Naive thymus-derived CD8-positive, alpha-beta T cell (primary cell): ENCODE results near the gene APBA2. TPM values are rescaled to one million over a fixed set of nuclear protein-coding genes. Genes with fewer than 3 reads are reported as not detected.

Experiments used
- ATAC-seq, 2 donors: fragments of 150-1000 bp; cut with Tn5 transposase in 1 of 2; sonication (Bioruptor Pico), chemical (Tn5 transposase) in 1 of 2; 1 replicate in 1 of 2; 2 replicates in 1 of 2; pipeline ENCODE4 v1.10.0; 2021; ENCODE audit warnings: mild to moderate bottlenecking in 2 of 2, moderate library complexity in 2 of 2
- POLR2A ChIA-PET: fragments of 350-600 bp; sonication (Branson Sonifier 250); formaldehyde crosslinking; loops from one replicate; lab custom pipeline; 2021; ENCODE audit warnings: antibody characterized with exemption; lab: Charles Lee
- DNase-seq, 10 donors: peaks; one replicate each; pipeline versions ENCODE4 v3.0.0 to v3.0.0-alpha.2; 2020 to 2022
- H3K27ac Mint-ChIP-seq, 10 donors: one replicate each; pipeline ENCODE4 v1.8.0; 2020 to 2022; ENCODE audit warnings: mild to moderate bottlenecking in 10 of 10, mixed read lengths in 10 of 10, moderate library complexity in 4 of 10, inconsistent platforms in 1 of 10
- H3K27me3 Mint-ChIP-seq, 5 donors: one replicate each; pipeline ENCODE4 v1.8.0; 2021 to 2022; ENCODE audit warnings: mixed read lengths in 5 of 5
- H3K36me3 Mint-ChIP-seq, 3 donors: one replicate each; pipeline ENCODE4 v1.8.0; 2020 to 2022; ENCODE audit warnings: mixed read lengths in 3 of 3, mild to moderate bottlenecking in 2 of 3, inconsistent platforms in 1 of 3
- H3K4me1 Mint-ChIP-seq, 4 donors: one replicate each; pipeline ENCODE4 v1.8.0; 2021 to 2022; ENCODE audit warnings: mixed read lengths in 4 of 4
- H3K4me3 Mint-ChIP-seq, 10 donors: one replicate each; pipeline ENCODE4 v1.8.0; 2020 to 2022; ENCODE audit warnings: mild to moderate bottlenecking in 10 of 10, mixed read lengths in 10 of 10, moderate library complexity in 6 of 10, inconsistent platforms in 1 of 10
- H3K9me3 Mint-ChIP-seq, 9 donors: one replicate each; pipeline ENCODE4 v1.8.0; 2020 to 2022; ENCODE audit warnings: mixed read lengths in 9 of 9, mild to moderate bottlenecking in 3 of 9, inconsistent platforms in 1 of 9, moderate library complexity in 1 of 9
- polyA plus RNA-seq, 3 donors: library from polyadenylated mRNA; unstranded; fragments of 300-500 nt; fragmentation: Illumina TruSeq; gene quantifications; one replicate each; pipeline ENCODE4 v1.2.3, GENCODE V29; 2021
- total RNA-seq, 8 experiments: library from RNA in 2 of 8; stranded (reverse) in 2 of 8; gene quantifications; one replicate each; pipeline ENCODE4 v1.2.3 and lab custom pipeline; 2021 to 2026

APBA2 gene
- total and polyA plus RNA-seq, 5 experiments from 2014 or later = 75.5 to 216 (median 164) TPM

DNA sequence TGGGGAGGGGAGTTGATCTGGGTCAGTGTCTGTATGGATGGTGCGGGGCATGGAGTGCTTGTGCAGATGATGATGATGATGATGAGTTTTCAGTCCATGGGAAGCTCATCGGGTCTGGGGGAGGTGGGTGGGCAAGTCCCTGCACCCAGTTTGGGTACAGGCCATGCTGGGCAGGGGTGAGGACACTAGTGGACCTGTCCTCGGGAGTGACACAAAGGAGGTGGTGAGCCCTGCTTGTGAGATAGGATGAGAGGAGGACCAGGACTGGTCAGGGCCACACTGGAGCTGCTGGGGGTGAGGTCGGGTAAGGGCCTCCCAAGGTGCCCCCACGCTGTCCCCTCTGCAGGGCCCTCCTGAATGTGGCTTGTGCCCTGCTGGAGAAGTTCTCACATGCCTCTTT lies 177.9 kb downstream of the APBA2 start:
- DNase-seq (no peak), ATAC-seq (no peak)
- Mint-ChIP-seq H3K36me3 (peaks cover 0 to 26% (median 12%) of the 10 kb centered on the region in 3 donors), H3K9me3 (no peaks in the 10 kb centered on the region), H3K4me3 (peak overlapping the region in 1 of 10 donors; percentile 38), H3K4me1 (peaks cover 49 to 84% (median 68%) of the 10 kb centered on the region in 4 donors), H3K27ac (peak overlapping the region in 1 of 10 donors; percentile 74), H3K27me3 (no peaks in the 10 kb centered on the region)
- POLR2A ChIA-PET = no interaction called here

DNA sequence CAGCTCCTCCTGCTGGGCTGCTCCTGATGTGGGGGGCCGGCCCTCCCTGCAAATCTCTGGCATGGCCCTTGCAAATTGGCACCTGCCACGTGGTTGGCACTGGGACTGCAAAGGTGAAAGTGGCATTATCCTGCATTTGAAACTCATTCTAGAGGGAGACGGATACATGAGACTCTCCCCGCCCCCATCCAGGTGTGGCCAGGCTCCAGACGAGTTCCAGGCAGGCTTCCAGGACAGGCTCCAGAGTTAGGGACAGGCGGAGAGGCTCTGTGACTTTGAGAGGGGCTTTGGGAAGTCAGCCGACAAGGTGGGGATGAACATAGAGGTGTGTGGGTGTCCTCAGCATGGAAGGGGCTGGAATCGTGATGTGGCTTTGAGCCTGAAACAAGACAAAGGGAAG lies 178.5 kb downstream of the APBA2 start:
- DNase-seq (no peak), ATAC-seq (no peak)
- Mint-ChIP-seq H3K27me3 (no peaks in the 10 kb centered on the region), H3K9me3 (peaks cover 0 to 4% (median 0%) of the 10 kb centered on the region in 9 donors), H3K36me3 (peaks cover 4 to 30% (median 19%) of the 10 kb centered on the region in 3 donors), H3K27ac (peak overlapping the region in 3 of 10 donors; percentile 40 to 74 (median 51)), H3K4me1 (peaks cover 47 to 83% (median 66%) of the 10 kb centered on the region in 4 donors), H3K4me3 (peak overlapping the region in 3 of 10 donors; percentile 9 to 14 (median 12))
- POLR2A ChIA-PET = no interaction called here

DNA sequence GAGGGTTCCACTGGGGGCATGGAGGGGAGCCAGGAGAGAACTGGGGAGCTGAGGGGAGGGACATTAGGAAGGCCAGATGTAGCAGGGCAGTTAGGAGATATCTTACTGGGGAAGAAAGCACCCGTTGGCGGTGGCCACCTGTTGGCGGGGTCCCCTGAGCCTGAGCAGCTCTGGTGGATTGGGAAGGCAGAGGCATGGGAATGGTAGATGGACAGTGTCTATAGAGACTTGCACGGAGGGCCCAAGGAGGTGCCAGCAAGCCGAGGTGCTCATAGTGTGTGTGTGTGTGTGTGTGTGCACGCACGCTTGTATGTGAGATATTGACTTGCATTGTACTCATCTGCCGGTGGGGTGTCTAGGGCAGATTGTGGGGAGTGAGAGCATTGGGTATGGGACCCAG lies 179.0 kb downstream of the APBA2 start:
- ATAC-seq = no peak
- POLR2A ChIA-PET = no interaction called here
- H3K4me1 Mint-ChIP-seq = peaks cover 48 to 84% (median 67%) of the 10 kb centered on the region in 4 donors

DNA sequence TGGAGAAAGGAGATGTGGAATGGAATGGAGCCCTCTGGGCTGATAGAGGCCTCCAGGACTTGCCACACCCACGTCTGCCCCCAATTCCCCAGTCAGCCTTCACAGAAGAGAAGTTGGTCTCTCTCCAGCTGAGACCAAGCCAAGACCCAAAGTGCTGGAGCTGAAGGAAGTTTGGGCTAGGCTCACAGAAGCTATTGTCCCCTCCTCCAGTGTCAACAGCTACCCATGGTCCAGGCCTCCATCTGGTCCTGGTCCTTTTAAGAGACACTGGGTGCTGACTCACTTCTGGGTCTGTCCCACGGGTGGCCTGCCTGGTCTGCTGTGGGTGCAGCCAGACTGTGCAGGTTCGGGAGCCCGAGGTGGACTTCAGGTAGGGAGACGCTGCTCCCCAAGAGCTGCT lies 179.8 kb downstream of the APBA2 start:
- peak overlapping the region in 5 of 10 donors; percentile 51 to 79 (median 68) for H3K27ac Mint-ChIP-seq
- H3K4me1 Mint-ChIP-seq = peaks cover 45 to 83% (median 63%) of the 10 kb centered on the region in 4 donors
- H3K36me3 Mint-ChIP-seq = peaks cover 4 to 32% (median 24%) of the 10 kb centered on the region in 3 donors
- no peaks in the 10 kb centered on the region for H3K27me3 Mint-ChIP-seq
- H3K4me3 Mint-ChIP-seq = peak overlapping the region in 1 of 10 donors; percentile 38
- DNase-seq = no peak
- H3K9me3 Mint-ChIP-seq = peaks cover 0 to 7% (median 0%) of the 10 kb centered on the region in 9 donors
- ATAC-seq = no peak
- POLR2A ChIA-PET = no interaction called here

More for the DNA sequence above, 179.0 kb downstream of the APBA2 start:
- no peak for DNase-seq
- no peaks in the 10 kb centered on the region for H3K27me3 Mint-ChIP-seq
- H3K9me3 Mint-ChIP-seq = peaks cover 0 to 6% (median 0%) of the 10 kb centered on the region in 9 donors
- H3K4me3 Mint-ChIP-seq = peak overlapping the region in 2 of 10 donors; percentile 9 to 23
- peaks cover 4 to 34% (median 22%) of the 10 kb centered on the region in 3 donors for H3K36me3 Mint-ChIP-seq
- peak overlapping the region in 3 of 10 donors; percentile 21 to 74 (median 51) for H3K27ac Mint-ChIP-seq

DNA sequence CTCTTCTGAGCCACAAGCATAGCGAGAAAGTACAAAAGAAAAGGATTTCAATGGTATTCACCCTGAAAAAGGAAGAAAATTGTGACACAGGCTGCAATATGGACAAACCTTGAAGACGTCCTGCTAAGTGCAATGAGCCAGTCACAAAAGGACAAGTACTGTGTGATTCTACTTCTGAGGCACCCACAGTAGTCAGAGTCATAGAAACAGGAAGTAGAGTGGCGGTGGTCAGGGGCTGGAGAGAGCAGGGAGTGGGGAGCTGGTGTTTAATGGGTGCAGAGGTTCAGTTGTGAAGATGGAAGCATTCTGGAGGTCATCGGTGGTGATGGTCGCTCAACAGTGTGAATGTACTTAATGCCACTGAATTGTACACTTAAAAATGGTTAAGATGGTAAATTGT lies 180.5 kb downstream of the APBA2 start:
- Mint-ChIP-seq H3K36me3 (peaks cover 4 to 32% (median 25%) of the 10 kb centered on the region in 3 donors), H3K4me1 (peaks cover 39 to 79% (median 60%) of the 10 kb centered on the region in 4 donors), H3K27me3 (no peaks in the 10 kb centered on the region), H3K27ac (peak overlapping the region in 6 of 10 donors; percentile 1 to 68 (median 28)), H3K4me3 (peak overlapping the region in 1 of 10 donors; percentile 3), H3K9me3 (peaks cover 0 to 7% (median 0%) of the 10 kb centered on the region in 9 donors)
- POLR2A ChIA-PET = no interaction called here
- DNase-seq (no peak), ATAC-seq (no peak)

DNA sequence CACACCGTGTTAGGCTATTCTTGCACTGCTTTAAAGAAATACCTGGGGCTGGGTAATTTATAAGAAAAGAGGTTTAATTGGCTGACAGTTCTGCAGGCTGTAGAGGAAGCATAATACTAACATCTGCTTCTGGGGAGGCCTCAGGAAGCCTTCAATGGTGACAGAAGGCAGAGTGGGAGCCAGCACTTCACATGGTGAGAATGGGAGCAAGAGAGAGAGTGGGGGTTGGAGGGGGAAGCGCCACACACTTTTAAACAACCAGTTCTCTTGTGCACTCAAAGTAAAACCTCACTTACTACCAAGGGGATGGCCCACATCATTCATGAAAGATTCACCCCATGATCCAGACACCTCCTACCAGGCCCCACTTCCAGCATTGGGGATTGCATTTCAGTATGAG lies 181.1 kb downstream of the APBA2 start:
- H3K9me3 Mint-ChIP-seq = peaks cover 0 to 7% (median 0%) of the 10 kb centered on the region in 9 donors
- ATAC-seq = no peak
- POLR2A ChIA-PET = no interaction called here
- H3K4me1 Mint-ChIP-seq = peaks cover 35 to 74% (median 56%) of the 10 kb centered on the region in 4 donors
- DNase-seq = no peak
- H3K4me3 Mint-ChIP-seq = peak overlapping the region in 1 of 10 donors; percentile 3
- peak overlapping the region in 4 of 10 donors; percentile 12 to 72 (median 38) for H3K27ac Mint-ChIP-seq
- H3K36me3 Mint-ChIP-seq = peaks cover 4 to 32% (median 25%) of the 10 kb centered on the region in 3 donors
- no peaks in the 10 kb centered on the region for H3K27me3 Mint-ChIP-seq

DNA sequence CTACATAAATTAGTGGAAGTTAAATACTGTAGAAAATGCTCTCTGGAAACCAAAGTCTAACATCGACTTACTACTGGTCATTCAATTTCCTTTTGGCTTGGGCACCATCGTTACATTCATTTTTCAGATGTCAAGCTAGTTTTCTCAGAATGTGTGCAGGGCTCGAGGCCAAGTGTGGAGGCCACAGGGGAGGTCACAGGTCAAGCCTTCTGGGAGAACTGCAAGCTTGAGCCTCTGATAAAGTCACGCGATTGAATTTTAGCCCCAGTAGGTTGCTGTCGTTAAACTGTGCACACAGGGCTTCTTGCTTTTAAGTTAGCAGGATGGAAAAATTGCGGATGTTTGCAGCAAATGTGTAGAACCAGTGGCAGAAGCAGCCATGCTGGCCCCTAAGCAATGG lies 182.2 kb downstream of the APBA2 start:
- Mint-ChIP-seq H3K27me3 (no peaks in the 10 kb centered on the region), H3K36me3 (peaks cover 4 to 34% (median 25%) of the 10 kb centered on the region in 3 donors), H3K4me1 (peaks cover 30 to 71% (median 57%) of the 10 kb centered on the region in 4 donors)

DNA sequence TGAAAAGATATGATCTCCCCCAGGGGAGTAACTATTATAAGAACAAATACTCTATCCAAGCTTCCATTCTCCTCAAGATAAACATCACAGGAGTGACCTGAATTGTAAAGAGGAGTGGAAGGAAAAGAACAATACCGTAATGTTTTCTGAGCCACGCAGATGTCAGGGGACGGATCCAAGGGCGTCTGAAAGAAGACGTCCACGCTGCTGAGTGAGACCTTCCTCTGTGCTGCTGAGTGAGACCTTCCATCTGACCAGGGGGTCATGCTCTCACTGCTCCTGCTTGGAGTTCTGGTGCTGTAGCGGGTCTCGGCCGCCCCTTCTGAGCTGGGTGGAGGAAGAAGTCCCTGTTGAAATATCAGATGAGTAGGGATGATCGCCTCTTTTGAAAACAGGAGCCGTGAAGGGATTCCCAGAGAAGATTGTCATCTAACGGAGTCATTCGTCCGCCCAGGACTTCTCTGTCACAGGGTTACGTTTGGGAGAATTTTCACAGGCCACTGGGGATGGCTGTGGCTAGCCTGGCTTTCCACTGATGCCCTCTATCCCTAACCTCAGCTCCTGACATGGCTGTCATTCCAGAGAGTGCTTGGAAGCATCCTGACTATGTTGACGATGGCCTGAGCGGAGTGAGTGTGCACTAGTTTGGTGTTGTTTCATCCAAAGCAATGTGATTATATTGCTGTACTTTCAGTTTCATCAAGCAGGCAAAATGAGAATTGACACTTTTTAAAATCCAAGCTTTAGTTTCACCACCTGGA lies 184.9 kb downstream of the APBA2 start:
- DNase-seq (no peak), ATAC-seq (no peak)
- Mint-ChIP-seq H3K4me1 (peaks cover 21 to 55% (median 39%) of the 10 kb centered on the region in 4 donors), H3K27ac (peak overlapping the region in 2 of 10 donors; percentile 27 to 40), H3K36me3 (peaks cover 4 to 47% (median 28%) of the 10 kb centered on the region in 3 donors), H3K27me3 (no peaks in the 10 kb centered on the region), H3K4me3 (no peak overlapping the region), H3K9me3 (peaks cover 0 to 7% (median 0%) of the 10 kb centered on the region in 9 donors)
- POLR2A ChIA-PET = no interaction called here

More for the DNA sequence above, 182.2 kb downstream of the APBA2 start:
- POLR2A ChIA-PET = no interaction called here
- ATAC-seq (no peak), DNase-seq (no peak)
- H3K9me3 Mint-ChIP-seq = peaks cover 0 to 7% (median 0%) of the 10 kb centered on the region in 9 donors
- no peak overlapping the region for H3K4me3 Mint-ChIP-seq
- H3K27ac Mint-ChIP-seq = no peak overlapping the region

DNA sequence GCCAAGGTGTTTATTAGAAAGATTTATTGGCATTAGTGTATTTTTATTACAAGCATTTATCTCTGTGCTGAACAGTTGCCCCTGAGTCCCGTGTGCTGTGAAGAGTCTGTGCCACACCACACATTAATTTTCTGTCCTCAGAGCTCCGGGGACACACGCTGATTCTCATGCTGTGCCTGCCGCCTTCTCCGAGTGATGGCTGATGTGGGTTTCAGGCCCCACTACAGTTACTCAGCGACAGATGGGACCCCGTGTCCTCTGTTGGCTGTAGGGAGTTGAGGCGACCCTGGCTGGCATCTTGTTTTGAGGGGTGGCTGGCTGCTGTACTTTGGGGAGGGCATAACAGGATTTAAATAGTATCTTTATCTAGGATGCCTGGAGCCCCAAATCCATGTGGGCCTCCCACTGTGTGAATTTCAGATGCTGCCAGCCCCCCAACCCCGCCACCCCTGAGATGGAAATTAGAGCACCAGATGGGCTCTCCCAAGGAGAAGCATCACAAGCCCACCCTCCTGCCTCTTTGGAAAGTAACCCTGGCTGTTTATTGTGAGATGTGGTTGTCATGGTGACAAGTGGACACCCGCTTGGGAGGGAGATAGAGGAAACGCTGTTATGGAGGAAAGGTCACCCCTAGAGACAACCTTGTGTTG lies 185.6 kb downstream of the APBA2 start:
- POLR2A ChIA-PET = no interaction called here
- Mint-ChIP-seq H3K4me3 (peak overlapping the region in 1 of 10 donors; percentile 45), H3K4me1 (peaks cover 14 to 48% (median 34%) of the 10 kb centered on the region in 4 donors), H3K27ac (peak overlapping the region in 1 of 10 donors; percentile 63), H3K9me3 (peaks cover 0 to 7% (median 0%) of the 10 kb centered on the region in 9 donors), H3K27me3 (no peaks in the 10 kb centered on the region), H3K36me3 (peaks cover 4 to 52% (median 27%) of the 10 kb centered on the region in 3 donors)
- ATAC-seq = no peak
- DNase-seq = no peak

DNA sequence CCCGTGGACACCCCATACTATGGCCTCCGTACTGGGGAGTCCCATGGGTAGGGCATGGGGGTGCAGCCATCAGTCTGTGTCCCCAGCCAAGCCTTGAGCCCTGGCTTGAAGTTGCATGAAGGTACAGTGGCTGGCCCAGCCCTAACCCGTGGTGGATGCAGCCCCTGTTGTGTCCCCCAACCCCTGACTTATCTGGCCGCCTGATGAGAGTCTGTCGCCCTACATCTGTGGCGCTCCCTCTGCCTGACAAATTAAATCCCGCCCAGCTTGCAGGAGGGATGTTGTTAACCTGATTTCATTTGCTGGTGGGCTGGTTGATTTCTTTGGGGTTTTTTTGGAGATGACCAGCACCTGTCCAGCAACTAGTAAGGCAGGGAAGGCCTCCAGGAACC lies 186.1 kb downstream of the APBA2 start:
- POLR2A ChIA-PET = no interaction called here
- H3K9me3 Mint-ChIP-seq = peaks cover 0 to 7% (median 0%) of the 10 kb centered on the region in 9 donors
- peaks cover 4 to 54% (median 26%) of the 10 kb centered on the region in 3 donors for H3K36me3 Mint-ChIP-seq
- H3K27ac Mint-ChIP-seq = peak overlapping the region in 2 of 10 donors; percentile 63 to 65
- H3K27me3 Mint-ChIP-seq = no peaks in the 10 kb centered on the region
- H3K4me3 Mint-ChIP-seq = peak overlapping the region in 1 of 10 donors; percentile 45
- no peak for DNase-seq
- peaks cover 9 to 44% (median 29%) of the 10 kb centered on the region in 4 donors for H3K4me1 Mint-ChIP-seq
- ATAC-seq = no peak

DNA sequence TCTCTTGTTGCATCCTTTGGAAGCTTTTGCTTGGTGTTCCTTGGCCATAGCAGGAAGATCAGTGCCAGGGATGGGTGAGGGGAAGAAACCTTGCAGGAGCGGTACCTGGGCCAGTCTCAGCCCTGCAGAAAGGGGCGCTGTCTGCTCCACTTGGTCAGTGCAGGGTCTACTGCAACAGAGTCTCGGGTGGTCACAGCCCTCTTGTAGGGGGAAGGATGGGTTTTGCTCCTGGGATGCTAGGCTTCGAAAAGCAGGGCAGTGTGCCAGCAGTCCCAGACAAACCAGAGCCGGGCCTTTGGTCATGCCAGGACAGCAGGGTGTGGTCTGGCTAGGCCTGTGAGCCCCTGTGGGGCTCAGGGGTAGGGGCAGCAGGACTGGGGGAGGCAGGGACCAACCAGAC lies 186.7 kb downstream of the APBA2 start:
- H3K4me3 Mint-ChIP-seq = peak overlapping the region in 1 of 10 donors; percentile 51
- ATAC-seq (no peak), DNase-seq (no peak)
- POLR2A ChIA-PET = no interaction called here
- H3K9me3 Mint-ChIP-seq = peaks cover 0 to 7% (median 0%) of the 10 kb centered on the region in 9 donors
- peak overlapping the region in 5 of 10 donors; percentile 36 to 85 (median 55) for H3K27ac Mint-ChIP-seq
- peaks cover 4 to 55% (median 24%) of the 10 kb centered on the region in 3 donors for H3K36me3 Mint-ChIP-seq
- no peaks in the 10 kb centered on the region for H3K27me3 Mint-ChIP-seq
- peaks cover 4 to 38% (median 26%) of the 10 kb centered on the region in 4 donors for H3K4me1 Mint-ChIP-seq

DNA sequence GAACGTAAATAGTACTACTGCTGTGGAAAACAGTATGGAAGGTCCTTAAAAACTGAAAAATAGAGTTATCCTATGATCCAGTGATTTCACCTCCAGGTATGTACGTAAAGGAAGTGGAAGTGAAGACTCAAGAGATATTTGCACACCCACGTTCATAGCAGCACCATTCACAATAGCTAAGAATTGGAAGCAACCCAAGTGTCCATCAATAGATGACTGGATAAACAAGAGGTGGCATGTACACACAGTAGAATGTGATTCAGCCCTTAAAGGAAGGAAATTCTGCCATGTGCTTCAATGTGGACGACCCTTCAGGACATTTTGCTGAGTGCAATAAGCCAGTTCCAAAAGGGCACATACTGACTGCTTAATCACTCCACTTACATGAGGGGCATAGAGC lies 188.3 kb downstream of the APBA2 start:
- Mint-ChIP-seq H3K9me3 (peaks cover 0 to 4% (median 0%) of the 10 kb centered on the region in 9 donors), H3K27me3 (no peaks in the 10 kb centered on the region), H3K4me1 (peaks cover 3 to 35% (median 24%) of the 10 kb centered on the region in 4 donors), H3K4me3 (no peak overlapping the region), H3K36me3 (peaks cover 1 to 61% (median 24%) of the 10 kb centered on the region in 3 donors), H3K27ac (peak overlapping the region in 5 of 10 donors; percentile 1 to 73 (median 7))
- POLR2A ChIA-PET = no interaction called here
- no peak for DNase-seq
- ATAC-seq = no peak
